GM18909 (cell line): ENCODE results near the gene GRB10.

Experiments
- ATAC-seq: cut with Tn5 transposase; IDR thresholded peaks from one replicate; pipeline ENCODE4 v1.9.1; 2021; ENCODE audit warnings: mild to moderate bottlenecking; ENCODE audit not compliant: unreplicated experiment, poor library complexity

GRB10 gene

GRCh38 chr7:50782375-50783208 is at the start of gene GRB10:
GRB10 (minus strand) TSS chr7:50782896; CDS start chr7:50732322, 50,574 bp downstream.
- ATAC-seq = no peak

- ATAC-seq = no peak
Measured at GRCh38 chr7:50828801-50829200, 46.1 kb upstream of the GRB10 start.

GRCh38 chr7:50828116-50828515 is 45.4 kb upstream of the GRB10 start:
- ATAC-seq = no peak

- ATAC-seq = no peak
Measured at GRCh38 chr7:50827281-50827680, 44.6 kb upstream of the GRB10 start.

- no peak for ATAC-seq
Measured at GRCh38 chr7:50826371-50827172, 43.9 kb upstream of the GRB10 start.

GRCh38 chr7:50825465-50825864 is 42.8 kb upstream of the GRB10 start:
- ATAC-seq = no peak

GRCh38 chr7:50824882-50825281 is 42.2 kb upstream of the GRB10 start:
- no peak for ATAC-seq

- ATAC-seq = no peak
Measured at GRCh38 chr7:50822706-50823105, 40.0 kb upstream of the GRB10 start.

GRCh38 chr7:50822110-50822509 is 39.4 kb upstream of the GRB10 start:
- ATAC-seq = no peak

- no peak for ATAC-seq
Measured at GRCh38 chr7:50821457-50822008, 38.8 kb upstream of the GRB10 start.

- no peak for ATAC-seq
Measured at GRCh38 chr7:50818324-50818723, 35.6 kb upstream of the GRB10 start.

- no peak for ATAC-seq
Measured at GRCh38 chr7:50817561-50817960, 34.9 kb upstream of the GRB10 start.

- no peak for ATAC-seq
Measured at GRCh38 chr7:50815138-50815537, 32.4 kb upstream of the GRB10 start.

- no peak for ATAC-seq
Measured at GRCh38 chr7:50814166-50814565, 31.5 kb upstream of the GRB10 start.

GRCh38 chr7:50812841-50813475 is 30.3 kb upstream of the GRB10 start:
- no peak for ATAC-seq

GRCh38 chr7:50812094-50812493 is 29.4 kb upstream of the GRB10 start:
- ATAC-seq = no peak

- no peak for ATAC-seq
Measured at GRCh38 chr7:50808282-50808888, 25.7 kb upstream of the GRB10 start.

GRCh38 chr7:50807026-50807730 is 24.5 kb upstream of the GRB10 start:
- ATAC-seq = no peak

- no peak for ATAC-seq
Measured at GRCh38 chr7:50806143-50806542, 23.4 kb upstream of the GRB10 start.
